22Rv1 (cell line): Measurements from ENCODE around the gene HDAC5.
A peak's percentile ranks its signal among the peaks of the same experiment; 100 is the strongest.
"Not testable (repeated sequence)": the region's sequence is repeated elsewhere in the genome, so short reads cannot be mapped to it uniquely, and the experiment has no call there.

Source experiments
- H3K27ac ChIP-seq: fragments of 450-650 bp; 2 replicates; pipeline ENCODE4 v1.5.1; 2017
- CTCF ChIP-seq: fragments of 450-650 bp; IDR thresholded peaks from 2 replicates; pipeline ENCODE4 v1.5.1; 2017; ENCODE audit warnings: mild to moderate bottlenecking
- ZFX ChIP-seq: fragments of 450-650 bp; IDR thresholded peaks from 2 replicates; pipeline ENCODE4 v1.6.1; 2017; ENCODE audit warnings: antibody characterized with exemption, borderline replicate concordance

Gene HDAC5

GRCh38 chr17:44124118-44124438 lies 637 bp upstream of the HDAC5 start:
- H3K27ac ChIP-seq: peak overlapping the region; percentile 80
- TF ChIP-seq ZFX (no peak), CTCF (peak; percentile 29; the same call in 1 of the 2 replicates)

DNA sequence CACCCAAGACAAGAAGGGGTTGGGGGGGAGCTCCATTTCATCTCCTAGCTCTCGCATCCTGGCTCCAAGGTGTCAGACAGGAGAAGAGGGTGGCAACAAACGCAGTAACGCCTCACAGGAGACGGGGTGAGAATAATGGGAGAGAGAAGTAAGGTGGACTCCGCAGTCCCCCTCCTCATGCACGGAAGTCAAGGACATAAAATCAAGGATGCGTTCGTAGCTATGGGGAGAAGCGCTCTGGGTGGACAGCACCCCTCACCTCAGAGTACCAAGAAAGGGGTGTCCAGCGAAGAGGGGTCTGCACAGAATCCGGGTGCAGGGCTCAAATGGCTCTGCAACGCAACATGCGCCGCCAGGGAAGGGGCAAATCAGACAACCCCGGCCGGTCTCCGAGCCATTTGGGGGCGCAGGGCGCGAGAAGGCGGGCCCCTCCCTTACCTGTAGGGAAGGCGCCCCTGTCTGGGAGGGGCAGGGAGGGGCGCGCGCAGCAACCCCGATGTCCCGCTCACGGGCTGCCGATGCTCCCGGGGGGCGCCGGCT lies 555 bp downstream of the HDAC5 start:
- peak overlapping the region; percentile 80 for H3K27ac ChIP-seq
- TF ChIP-seq CTCF (no peak), ZFX (no peak)

GRCh38 chr17:44121997-44122815 lies 1.2 kb downstream of the HDAC5 start:
- TF ChIP-seq ZFX (no peak), CTCF (no peak)
- H3K27ac ChIP-seq: no peak overlapping the region

DNA sequence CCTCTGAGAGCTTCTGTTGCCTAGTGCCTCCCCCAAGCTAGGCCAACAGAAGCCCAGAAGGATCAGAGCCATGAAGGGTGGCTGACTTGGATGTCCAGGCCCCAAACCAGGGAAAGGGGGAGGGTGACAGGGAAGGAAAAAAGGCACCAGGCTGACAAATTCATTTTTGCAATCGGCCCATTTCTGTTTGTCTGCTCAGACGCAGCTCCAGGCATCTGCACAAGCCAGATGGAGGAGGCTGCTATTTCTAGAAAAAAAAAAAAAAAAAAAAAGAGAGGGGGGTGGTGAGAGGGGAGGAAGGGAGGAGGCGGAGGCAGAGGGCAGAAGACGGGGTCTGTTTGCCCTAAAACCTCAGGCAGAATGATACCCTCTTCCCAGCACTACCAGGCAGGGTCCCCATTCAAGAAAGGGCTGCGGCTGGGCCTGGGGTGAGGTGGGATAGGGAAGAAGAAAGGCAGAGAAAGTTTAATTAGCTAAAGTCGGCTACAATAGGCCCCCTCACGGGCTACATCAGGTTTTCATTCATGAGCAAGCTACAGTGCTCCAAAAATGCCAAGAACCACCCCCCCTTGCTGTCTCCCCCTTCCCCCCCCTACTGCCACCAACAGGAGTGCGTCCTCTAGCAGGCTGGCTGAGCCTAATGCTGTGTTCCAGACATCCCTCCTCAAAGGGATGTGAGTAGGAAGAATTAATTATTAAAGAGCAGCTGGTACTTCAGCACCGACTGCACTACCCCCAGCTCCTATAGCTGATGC lies 2.4 kb downstream of the HDAC5 start:
- no peak overlapping the region for H3K27ac ChIP-seq
- TF ChIP-seq CTCF (no peak), ZFX (no peak)

GRCh38 chr17:44120281-44120680 lies 3.2 kb downstream of the HDAC5 start:
- H3K27ac ChIP-seq: not testable (repeated sequence)

- TF ChIP-seq ZFX: no peak
- TF ChIP-seq CTCF: no peak
- no peak overlapping the region for H3K27ac ChIP-seq
These were observed 3.6 kb downstream of the HDAC5 start for GRCh38 chr17:44119798-44120197.

- no peak overlapping the region for H3K27ac ChIP-seq
- TF ChIP-seq ZFX: no peak
- TF ChIP-seq CTCF: no peak
These were observed 4.4 kb downstream of the HDAC5 start for GRCh38 chr17:44119062-44119461.
